GM12878 (cell line): ENCODE data around the gene NCF4. TPM values are rescaled to one million over a fixed set of nuclear protein-coding genes. Genes with fewer than 3 reads are reported as not detected.
A peak's percentile ranks its signal among the peaks of the same experiment; 100 is the strongest.

Experiments used
- ATAC-seq: fragments of 200-7000 bp; cut with Tn5 transposase; 3 replicates; pipeline ENCODE4 v1.9.1; 2020; ENCODE audit warnings: mild to moderate bottlenecking, moderate library complexity
- BruUV-seq: library from RNA; stranded (reverse); fragments of 400-500 nt; replicated peaks from 2 replicates; lab custom pipeline; 2021; lab: Mats Ljungman, UMichigan
- CTCF ChIA-PET: fragments of 300-600 bp; sonication (Branson Sonifier 250); formaldehyde crosslinking; extraction: SDS; loops from one replicate; lab custom pipeline; 2021; ENCODE audit warnings: inconsistent platforms; lab: Yijun Ruan, JAX
- POLR2A ChIA-PET: fragments of 350-600 bp; formaldehyde crosslinking; extraction: SDS; loops from one replicate; lab custom pipeline; 2021; ENCODE audit warnings: inconsistent platforms; lab: Charles Lee
- RAD21 ChIA-PET: fragments of 300-600 bp; sonication (Branson Sonifier 250); formaldehyde crosslinking; loops from one replicate; lab custom pipeline; 2023; ENCODE audit warnings: antibody characterized with exemption; ENCODE audit not compliant: unreplicated experiment; lab: Charles Lee
- SMC1A ChIA-PET: fragments of 300-600 bp; sonication (Branson Sonifier 250); formaldehyde crosslinking; loops from one replicate; lab custom pipeline; 2023; ENCODE audit not compliant: unreplicated experiment, uncharacterized antibody; lab: Charles Lee
- DNase-seq: peaks from one replicate; pipeline ENCODE4 v3.0.0-alpha.2; 2011; ENCODE audit warnings: low read depth, low spot score
- FAIRE-seq: peaks from 3 replicates; lab custom pipeline; 2011; peaks lifted over from hg19 to GRCh38; lab: Jason Lieb, UNC
- H2AFZ ChIP-seq: 2 replicates; pipeline ENCODE4 v1.6.0; 2011; ENCODE audit warnings: low read depth, low read length, control low read depth; ENCODE audit not compliant: control insufficient read depth
- H3K27ac ChIP-seq: 2 replicates; pipeline ENCODE4 v1.5.1; 2011; ENCODE audit warnings: control low read depth; ENCODE audit not compliant: control insufficient read depth, insufficient read depth
- H3K27me3 ChIP-seq, 2 experiments: replicated peaks in 1 of 2; 2 replicates each; pipeline versions ENCODE4 v1.6.0 to v1.6.1; 2011; ENCODE audit warnings: low read length in 1 of 2; ENCODE audit not compliant: control insufficient read depth in 2 of 2, insufficient read depth in 2 of 2
- H3K36me3 ChIP-seq, 2 experiments: 2 replicates each; pipeline ENCODE4 v1.5.1; 2011; ENCODE audit warnings: low read length in 1 of 2; ENCODE audit not compliant: control insufficient read depth in 2 of 2, insufficient read depth in 2 of 2
- H3K4me1 ChIP-seq: 2 replicates; pipeline ENCODE4 v1.6.1; 2011; ENCODE audit warnings: mild to moderate bottlenecking, low read length, moderate library complexity, mixed read lengths; ENCODE audit not compliant: control insufficient read depth, insufficient read depth
- H3K4me2 ChIP-seq: 2 replicates; pipeline ENCODE4 v1.6.0; 2011; ENCODE audit warnings: control low read depth; ENCODE audit not compliant: control insufficient read depth, insufficient read depth
- H3K4me3 ChIP-seq: fragments of 200-600 bp; sonication (generic); 2 replicates; pipeline ENCODE4 v1.5.1; 2016
- H3K79me2 ChIP-seq: 2 replicates; pipeline ENCODE4 v1.6.0; 2011; ENCODE audit warnings: low read length; ENCODE audit not compliant: control insufficient read depth, insufficient read depth
- H3K9ac ChIP-seq: 2 replicates; pipeline ENCODE4 v1.8.0; 2011; ENCODE audit warnings: low read length, control low read depth, mixed read lengths; ENCODE audit not compliant: control insufficient read depth, insufficient read depth
- H3K9me3 ChIP-seq: replicated peaks from 3 replicates; pipeline ENCODE4 v1.5.1; 2011; ENCODE audit warnings: mild to moderate bottlenecking, low read length; ENCODE audit not compliant: control insufficient read depth, insufficient read depth
- H4K20me1 ChIP-seq: 2 replicates; pipeline ENCODE4 v1.6.0; 2011; ENCODE audit not compliant: control insufficient read depth, insufficient read depth
- ATF2 ChIP-seq: IDR thresholded peaks from 2 replicates; pipeline ENCODE4 v1.6.1; 2012; ENCODE audit warnings: low read length, inconsistent platforms
- ATF3 ChIP-seq: IDR thresholded peaks from 2 replicates; pipeline ENCODE4 v1.6.1; 2011; ENCODE audit warnings: low read depth, mild to moderate bottlenecking, low read length, moderate library complexity, borderline replicate concordance; ENCODE audit errors: extremely low read depth
- CTCF ChIP-seq, 3 experiments: IDR thresholded peaks in 2 of 3; conservative IDR thresholded peaks in 1 of 3; 2 replicates each; pipeline ENCODE4 v1.5.1; 2011; ENCODE audit warnings: low read depth in 3 of 3, low read length in 3 of 3, mild to moderate bottlenecking in 3 of 3, control low read depth in 2 of 3, moderate library complexity in 2 of 3, inconsistent platforms in 1 of 3, mixed read lengths in 1 of 3; ENCODE audit not compliant: control insufficient read depth in 2 of 3, insufficient read depth in 1 of 3; ENCODE audit errors: extremely low read depth in 1 of 3
- EZH2 ChIP-seq: IDR thresholded peaks from 2 replicates; pipeline ENCODE4 v1.6.1; 2012; ENCODE audit warnings: low read depth, mild to moderate bottlenecking, control low read depth, inconsistent platforms, low read length, borderline replicate concordance; ENCODE audit not compliant: control insufficient read depth
- GABPA ChIP-seq: IDR thresholded peaks from 2 replicates; pipeline ENCODE4 v1.6.1; 2014; ENCODE audit warnings: antibody characterized with exemption, low read depth, mild to moderate bottlenecking, inconsistent platforms
- MLLT1 ChIP-seq: fragments of 450-650 bp; IDR thresholded peaks from 2 replicates; pipeline ENCODE4 v1.6.1; 2016; ENCODE audit warnings: mild to moderate bottlenecking
- NFYB ChIP-seq: IDR thresholded peaks from 2 replicates; pipeline ENCODE4 v1.6.1; 2011; ENCODE audit warnings: low read depth, mild to moderate bottlenecking, low read length, improper control_type of control experiment, moderate library complexity; ENCODE audit not compliant: insufficient read depth
- RAD21 ChIP-seq: IDR thresholded peaks from 2 replicates; pipeline ENCODE4 v1.6.1; 2011; ENCODE audit warnings: mild to moderate bottlenecking, low read depth, low read length, moderate library complexity; ENCODE audit not compliant: insufficient read depth
- SMC3 ChIP-seq: IDR thresholded peaks from 2 replicates; pipeline ENCODE4 v1.6.1; 2011; ENCODE audit warnings: low read length, improper control_type of control experiment, borderline replicate concordance
- YY1 ChIP-seq: IDR thresholded peaks from 2 replicates; pipeline ENCODE4 v1.6.1; 2011; ENCODE audit warnings: low read depth, mild to moderate bottlenecking, low read length
- ZBTB11 ChIP-seq: fragments of 450-650 bp; formaldehyde crosslinking; IDR thresholded peaks from 2 replicates; pipeline ENCODE4 v1.5.0; 2022; ENCODE audit warnings: mild to moderate bottlenecking, missing genetic modification characterization
- WGBS: methylation state at CpG from one replicate; pipeline ENCODE4 v1.1.6; 2016; ENCODE audit warnings: low lambda C conversion rate; ENCODE audit not compliant: insufficient replicate concordance, insufficient coverage; ENCODE audit errors: missing lambda C conversion rate; 5-methylcytosine and 5-hydroxymethylcytosine counted together
- in situ Hi-C: fragments of 300-500 bp; cut with MboI; formaldehyde crosslinking; loops from 9 replicates; pipeline ENCODE4 v1.14.3; 2018; ENCODE audit warnings: mixed read lengths
- intact Hi-C: fragments of 100-400 bp; cut with micrococcal nuclease; formaldehyde crosslinking; loops from one replicate; pipeline ENCODE4 v1.14.2; 2022; ENCODE audit not compliant: unreplicated experiment
- polyA plus RNA-seq, 11 experiments: library from polyadenylated mRNA; depleted of rRNA in 4 of 11; unstranded in 6 of 11; stranded (reverse) in 5 of 11; fragments of >200 nt; fragmentation: Nextera tagmentation in 4 of 11; fragmentation: Illumina TruSeq in 1 of 11; extraction: Ambion mirVana in 4 of 11; extraction: Trizol in 1 of 11; gene quantifications; 1 replicate in 1 of 11; 2 replicates in 10 of 11; pipeline versions ENCODE4 v1.2.1 to v1.2.3, GENCODE V29; 2011 to 2016; ENCODE audit warnings: inconsistent platforms in 2 of 11, missing spikeins in 2 of 11, low read depth in 1 of 11
- total RNA-seq, 4 experiments: library from RNA; depleted of rRNA in 3 of 4; stranded (reverse); fragments of >200 nt in 3 of 4; fragmentation: Illumina TruSeq in 1 of 4; extraction: Trizol in 1 of 4; gene quantifications; 2 replicates each; pipeline versions ENCODE4 v1.2.1 to v1.2.3, GENCODE V29; 2013 to 2021

Gene NCF4
- total and polyA plus RNA-seq, 10 of the 15 experiments (the other 5 are each of a cell fraction or from before 2014, with no cell fraction given): 22.9 to 136 (median 72.5) TPM

- no peak overlapping the region for H3K9ac ChIP-seq
- CTCF ChIA-PET: interaction anchor here (0.7 to 12.7 kb wide), 15 partner anchors 13 to 306 kb away, joined by 3 to 310 read pairs (median 4); partner anchors contain the start of gene IFT27
- H3K27ac ChIP-seq: no peak overlapping the region
- BruUV-seq: no TSS peak
- H3K4me3 ChIP-seq: no peak overlapping the region
- peaks cover 14% of the 10 kb centered on the region for H3K4me1 ChIP-seq
- H3K9me3 ChIP-seq: no peaks in the 10 kb centered on the region; the same call in 2 of the 3 replicates
- DNase-seq (no peak), ATAC-seq (peak; percentile 77), FAIRE-seq (peak; percentile 44)
- H3K4me2 ChIP-seq: peak overlapping the region; percentile 65; the same call in 1 of the 2 replicates
- RAD21 ChIA-PET: interaction anchor here (0.9 to 3.8 kb wide), 5 partner anchors 49 to 124 kb away, joined by 3 to 16 read pairs (median 5); no protein-coding TSS in a partner anchor
- no peaks in the 10 kb centered on the region for H4K20me1 ChIP-seq
- TF ChIP-seq GABPA: peak; percentile 38; the same call in 1 of the 2 replicates
- TF ChIP-seq YY1: peak; percentile 92
- TF ChIP-seq SMC3: peak; percentile 60; the same call in 1 of the 2 replicates
- no peak for TF ChIP-seq ATF3
- TF ChIP-seq ZBTB11: no peak
- TF ChIP-seq ATF2: no peak
- peak; percentile 64 for TF ChIP-seq RAD21
- TF ChIP-seq NFYB: no peak
- peak; percentile 65 to 83 (median 75) for TF ChIP-seq CTCF (IDR thresholded peaks at IDR 0.05 in 2 of 3, conservative IDR thresholded peaks at IDR 0.05 in 1 of 3; ENCODE audit: control insufficient read depth in 2 of 3, extremely low read depth in 1 of 3, insufficient read depth in 1 of 3, low read depth in 3 of 3, low read length in 3 of 3)
- TF ChIP-seq MLLT1: 0 out of 2 replicates have a peak, but pooled peaks have one; percentile 23
- no peak for TF ChIP-seq EZH2
- in situ Hi-C loops: no loop called here
- H3K27me3 ChIP-seq: no peaks in the 10 kb centered on the region; a peak in 1 of 4 replicates
- 46% methylated on average over 15 of the region's 16 CpGs for WGBS
- intact Hi-C loops: loop anchor here (10.0 kb wide), 1 partner anchor 191 kb away; no protein-coding TSS in a partner anchor
- no peaks in the 10 kb centered on the region for H3K79me2 ChIP-seq
- SMC1A ChIA-PET: interaction anchor here (1.1 to 2.4 kb wide), 4 partner anchors 21 to 125 kb away, joined by 3 to 10 read pairs (median 4); no protein-coding TSS in a partner anchor
- H3K36me3 ChIP-seq: no peaks in the 10 kb centered on the region
- POLR2A ChIA-PET: interaction anchor here (0.9 to 1.0 kb wide), 2 partner anchors 60 to 324 kb away, joined by 3 read pairs; no protein-coding TSS in a partner anchor
- H2AFZ ChIP-seq: peak overlapping the region; percentile 98
Measured at GRCh38 chr22:36853407-36854099, 7.3 kb upstream of the NCF4 start.
